Small intestine (tissue), 7 donors: ENCODE data around the gene SLC35C1. TPM values are rescaled to one million over a fixed set of nuclear protein-coding genes. Genes with fewer than 3 reads are reported as not detected.

Source experiments
- DNase-seq, 2 donors: peaks; one replicate each; pipeline versions ENCODE4 v3.0.0 to v3.0.0-alpha.2; 2013
- FAIRE-seq: peaks from 2 replicates; lab custom pipeline; 2012; peaks lifted over from hg19 to GRCh38; lab: Jason Lieb, UNC
- H3K27ac ChIP-seq, 3 donors: one replicate each; pipeline ENCODE4 v1.5.1; 2013; ENCODE audit warnings: low read length in 2 of 3, mild to moderate bottlenecking in 2 of 3, control low read depth in 1 of 3, inconsistent platforms in 1 of 3, low read depth in 1 of 3, moderate library complexity in 1 of 3
- H3K27me3 ChIP-seq, 3 donors: one replicate each; pipeline ENCODE4 v1.6.1; 2013; ENCODE audit warnings: low read length in 3 of 3, inconsistent platforms in 1 of 3; ENCODE audit not compliant: control insufficient read depth in 3 of 3, insufficient read depth in 3 of 3
- H3K36me3 ChIP-seq, 3 donors: one replicate each; pipeline ENCODE4 v1.6.1; 2013; ENCODE audit warnings: low read length in 3 of 3, inconsistent platforms in 1 of 3, low read depth in 1 of 3, mild to moderate bottlenecking in 1 of 3, moderate library complexity in 1 of 3; ENCODE audit not compliant: control insufficient read depth in 3 of 3, insufficient read depth in 2 of 3
- H3K4me1 ChIP-seq, 3 donors: one replicate each; pipeline ENCODE4 v1.6.1; 2013; ENCODE audit warnings: low read length in 2 of 3, inconsistent platforms in 1 of 3, low read depth in 1 of 3, mild to moderate bottlenecking in 1 of 3, moderate library complexity in 1 of 3; ENCODE audit not compliant: control insufficient read depth in 3 of 3, insufficient read depth in 2 of 3
- H3K4me3 ChIP-seq, 3 donors: one replicate each; pipeline ENCODE4 v1.5.1; 2013; ENCODE audit warnings: low read length in 3 of 3, control low read depth in 1 of 3, inconsistent platforms in 1 of 3, low read depth in 1 of 3, mild to moderate bottlenecking in 1 of 3, moderate library complexity in 1 of 3
- H3K9me3 ChIP-seq, 2 donors: one replicate each; pipeline ENCODE4 v1.6.1; 2013; ENCODE audit warnings: low read depth in 1 of 2, low read length in 1 of 2; ENCODE audit not compliant: control insufficient read depth in 2 of 2, insufficient read depth in 1 of 2
- WGBS, 3 donors: extraction: QIAGEN DNeasy Blood & Tissue Kit; methylation state at CpG; one replicate each; pipeline ENCODE4 v1.1.7; 2013; 5-methylcytosine and 5-hydroxymethylcytosine counted together
- polyA plus RNA-seq, 4 donors: library from polyadenylated mRNA; stranded (reverse) in 3 of 4; unstranded in 1 of 4; fragments of 200-250 nt in 3 of 4; fragments of 120-200 nt in 1 of 4; gene quantifications; one replicate each; pipeline versions ENCODE4 v1.2.1 to v1.2.3, GENCODE V29; 2013
- donor health status: healthy with polysubstance abuse.
- donor health status: control.
- donor health status: control.
- donor health status: Bipolar disorder and iron deficiency.
- donor health status: healthy.

SLC35C1 gene
- polyA plus RNA-seq, 4 donors: 12.3 to 35.2 (median 23.4) TPM

GRCh38 chr11:45848654-45849081 lies 43.7 kb downstream of the SLC35C1 start:
- peak overlapping the region in 2 of 3 donors; percentile 61 to 97 for H3K27ac ChIP-seq
- FAIRE-seq: no peak

GRCh38 chr11:45850446-45850845 lies 45.5 kb downstream of the SLC35C1 start:
- no peak overlapping the region for H3K27ac ChIP-seq

More at GRCh38 chr11:45848654-45849081, 43.7 kb downstream of the SLC35C1 start:
- 20 to 50% (median 29%) methylated on average over 8 of the region's 8 CpGs for WGBS, 3 donors
- DNase-seq: peak; percentile 51 to 66
- Histone ChIP-seq H3K36me3 (peaks cover 0 to 8% (median 2%) of the 10 kb centered on the region in 3 donors), H3K9me3 (no peaks in the 10 kb centered on the region), H3K4me3 (peak overlapping the region in 2 of 3 donors; percentile 84 to 94), H3K27me3 (no peaks in the 10 kb centered on the region), H3K4me1 (peaks cover 3 to 16% (median 12%) of the 10 kb centered on the region in 3 donors)

GRCh38 chr11:45851228-45851627 lies 46.3 kb downstream of the SLC35C1 start:
- Histone ChIP-seq H3K36me3 (peaks cover 2 to 22% (median 3%) of the 10 kb centered on the region in 3 donors), H3K4me3 (no peak overlapping the region), H3K27me3 (no peaks in the 10 kb centered on the region), H3K27ac (no peak overlapping the region), H3K9me3 (no peaks in the 10 kb centered on the region), H3K4me1 (peaks cover 3 to 15% (median 12%) of the 10 kb centered on the region in 3 donors)
- FAIRE-seq (no peak), DNase-seq (no peak)
- WGBS, 3 donors: 87 to 89% (median 89%) methylated on average over 2 of the region's 2 CpGs

More at GRCh38 chr11:45850446-45850845, 45.5 kb downstream of the SLC35C1 start:
- Histone ChIP-seq H3K4me3 (no peak overlapping the region), H3K4me1 (peaks cover 3 to 15% (median 12%) of the 10 kb centered on the region in 3 donors), H3K9me3 (no peaks in the 10 kb centered on the region), H3K27me3 (no peaks in the 10 kb centered on the region), H3K36me3 (peaks cover 0 to 15% (median 2%) of the 10 kb centered on the region in 3 donors)
- DNase-seq (no peak), FAIRE-seq (no peak)
- WGBS, 3 donors: 77 to 86% (median 82%) methylated on average over 2 of the region's 2 CpGs

- no peaks in the 10 kb centered on the region for H3K27me3 ChIP-seq
- WGBS, 3 donors: 65 to 88% (median 78%) methylated on average over 4 of the region's 4 CpGs
- no peak for FAIRE-seq
- H3K4me3 ChIP-seq: no peak overlapping the region
- H3K36me3 ChIP-seq: peaks cover 3 to 28% (median 4%) of the 10 kb centered on the region in 3 donors
- H3K9me3 ChIP-seq: no peaks in the 10 kb centered on the region
- H3K4me1 ChIP-seq: peaks cover 3 to 12% (median 9%) of the 10 kb centered on the region in 3 donors
- H3K27ac ChIP-seq: peak overlapping the region in 1 of 3 donors; percentile 4
- no peak for DNase-seq
These were observed 47.2 kb downstream of the SLC35C1 start for GRCh38 chr11:45852018-45852711.

GRCh38 chr11:45852712-45853101 lies 47.8 kb downstream of the SLC35C1 start:
- Histone ChIP-seq H3K27me3 (no peaks in the 10 kb centered on the region), H3K4me3 (no peak overlapping the region), H3K4me1 (peaks cover 3 to 12% (median 9%) of the 10 kb centered on the region in 3 donors), H3K36me3 (peaks cover 3 to 29% (median 4%) of the 10 kb centered on the region in 3 donors), H3K9me3 (no peaks in the 10 kb centered on the region), H3K27ac (no peak overlapping the region)
- FAIRE-seq (no peak), DNase-seq (no peak)
- 12 to 41% (median 39%) methylated on average over 1 of the region's 1 CpG for WGBS, 3 donors

GRCh38 chr11:45853332-45854219 lies 48.6 kb downstream of the SLC35C1 start:
- no peak for FAIRE-seq
- Histone ChIP-seq H3K27me3 (no peaks in the 10 kb centered on the region), H3K4me3 (no peak overlapping the region), H3K27ac (no peak overlapping the region), H3K4me1 (peaks cover 3 to 9% (median 7%) of the 10 kb centered on the region in 3 donors), H3K9me3 (no peaks in the 10 kb centered on the region), H3K36me3 (peaks cover 3 to 35% (median 4%) of the 10 kb centered on the region in 3 donors)
- 89 to 96% (median 95%) methylated on average over 7 of the region's 7 CpGs for WGBS, 3 donors
- no peak for DNase-seq

- H3K4me3 ChIP-seq: no peak overlapping the region
- peaks cover 0 to 12% (median 7%) of the 10 kb centered on the region in 3 donors for H3K4me1 ChIP-seq
- 70 to 74% (median 71%) methylated on average over 5 of the region's 5 CpGs for WGBS, 3 donors
- no peak for FAIRE-seq
- H3K9me3 ChIP-seq: no peaks in the 10 kb centered on the region
- no peak for DNase-seq
- H3K36me3 ChIP-seq: peaks cover 3 to 49% (median 4%) of the 10 kb centered on the region in 3 donors
- no peak overlapping the region for H3K27ac ChIP-seq
- H3K27me3 ChIP-seq: no peaks in the 10 kb centered on the region
These were observed 50.4 kb downstream of the SLC35C1 start for GRCh38 chr11:45855308-45855707.

- Histone ChIP-seq H3K27me3 (no peaks in the 10 kb centered on the region), H3K36me3 (peaks cover 3 to 56% (median 9%) of the 10 kb centered on the region in 3 donors), H3K4me1 (peaks cover 0 to 12% (median 7%) of the 10 kb centered on the region in 3 donors), H3K9me3 (no peaks in the 10 kb centered on the region), H3K4me3 (no peak overlapping the region), H3K27ac (peak overlapping the region in 1 of 3 donors; percentile 55)
- FAIRE-seq (no peak), DNase-seq (no peak)
- 81 to 91% (median 85%) methylated on average over 6 of the region's 6 CpGs for WGBS, 3 donors
These were observed 51.1 kb downstream of the SLC35C1 start for GRCh38 chr11:45856044-45856468.
